Neural progenitor cell (in vitro differentiated cells): Measurements from ENCODE around the gene RAD51B. TPM values are rescaled to one million over a fixed set of nuclear protein-coding genes. Genes with fewer than 3 reads are reported as not detected.

Experiments
- DNase-seq: peaks from one replicate; pipeline ENCODE4 v3.0.0-alpha.2; 2016; ENCODE audit warnings: low spot score
- H2AFZ ChIP-seq: fragments of 200-600 bp; sonication (generic); replicated peaks from 2 replicates; pipeline ENCODE4 v1.6.1; 2016; ENCODE audit warnings: antibody characterized with exemption
- H3F3A ChIP-seq: fragments of 200-600 bp; sonication (generic); 2 replicates; pipeline ENCODE4 v1.6.1; 2016; ENCODE audit warnings: antibody characterized with exemption, low read depth
- H3K27ac ChIP-seq: fragments of 200-600 bp; sonication (generic); 2 replicates; pipeline ENCODE4 v1.5.1; 2016; ENCODE audit warnings: mild to moderate bottlenecking
- H3K27me3 ChIP-seq: fragments of 200-600 bp; sonication (generic); 2 replicates; pipeline ENCODE4 v1.6.1; 2016; ENCODE audit warnings: mild to moderate bottlenecking, moderate library complexity
- H3K36me3 ChIP-seq: fragments of 200-600 bp; sonication (generic); 2 replicates; pipeline ENCODE4 v1.5.1; 2016
- H3K4me1 ChIP-seq: fragments of 200-600 bp; sonication (generic); 2 replicates; pipeline ENCODE4 v1.6.1; 2016; ENCODE audit warnings: mixed run types
- H3K4me2 ChIP-seq: fragments of 200-600 bp; sonication (generic); 2 replicates; pipeline ENCODE4 v1.6.1; 2016
- H3K4me3 ChIP-seq: fragments of 200-600 bp; sonication (generic); 2 replicates; pipeline ENCODE4 v1.5.1; 2016
- H3K79me2 ChIP-seq: fragments of 200-600 bp; sonication (generic); 2 replicates; pipeline ENCODE4 v1.6.1; 2016; ENCODE audit warnings: low read depth
- H3K9ac ChIP-seq: fragments of 200-600 bp; sonication (generic); 2 replicates; pipeline ENCODE4 v1.6.1; 2016
- H3K9me3 ChIP-seq: fragments of 200-600 bp; sonication (generic); 2 replicates; pipeline ENCODE4 v1.5.1; 2016; ENCODE audit warnings: low read depth
- H4K20me1 ChIP-seq: fragments of 200-600 bp; sonication (generic); 2 replicates; pipeline ENCODE4 v1.6.1; 2016; ENCODE audit warnings: low read depth
- H3K27ac Mint-ChIP-seq: 3 replicates; pipeline ENCODE4 v1.8.0; 2021; ENCODE audit warnings: mixed read lengths
- H3K27me3 Mint-ChIP-seq: 2 replicates; pipeline ENCODE4 v1.8.0; 2022; ENCODE audit warnings: low read depth, mild to moderate bottlenecking, inconsistent platforms, moderate library complexity, mixed read lengths; ENCODE audit not compliant: insufficient read depth
- H3K36me3 Mint-ChIP-seq: 3 replicates; pipeline ENCODE4 v1.8.0; 2021; ENCODE audit warnings: mixed read lengths
- H3K4me1 Mint-ChIP-seq: 3 replicates; pipeline ENCODE4 v1.8.0; 2021; ENCODE audit warnings: mixed read lengths
- H3K4me3 Mint-ChIP-seq: 3 replicates; pipeline ENCODE4 v1.8.0; 2021; ENCODE audit warnings: mild to moderate bottlenecking, moderate library complexity, mixed read lengths
- H3K9me3 Mint-ChIP-seq: 3 replicates; pipeline ENCODE4 v1.8.0; 2020; ENCODE audit warnings: mixed read lengths
- EZH2 ChIP-seq: fragments of 200-600 bp; sonication (generic); IDR thresholded peaks from 2 replicates; pipeline ENCODE4 v1.6.1; 2017; ENCODE audit warnings: antibody characterized with exemption, mild to moderate bottlenecking, moderate library complexity
- EZH2phosphoT487 ChIP-seq: fragments of 200-600 bp; sonication (generic); IDR thresholded peaks from 2 replicates; pipeline ENCODE4 v1.6.1; 2017; ENCODE audit warnings: antibody characterized with exemption
- total RNA-seq: library from RNA; depleted of rRNA; stranded (reverse); fragments of >200 nt; gene quantifications from 2 replicates; pipeline ENCODE4 v1.2.3, GENCODE V29; 2015; ENCODE audit warnings: low replicate concordance
- TF ChIP-seq, protein P1 (sequence below): fragments of 200-600 bp; sonication (generic); IDR thresholded peaks from 2 replicates; pipeline ENCODE4 v1.5.1; 2017; ENCODE audit warnings: antibody characterized with exemption, mild to moderate bottlenecking

Gene RAD51B
- total RNA-seq, 1 donor from 2014 or later = 50.5 TPM

DNA sequence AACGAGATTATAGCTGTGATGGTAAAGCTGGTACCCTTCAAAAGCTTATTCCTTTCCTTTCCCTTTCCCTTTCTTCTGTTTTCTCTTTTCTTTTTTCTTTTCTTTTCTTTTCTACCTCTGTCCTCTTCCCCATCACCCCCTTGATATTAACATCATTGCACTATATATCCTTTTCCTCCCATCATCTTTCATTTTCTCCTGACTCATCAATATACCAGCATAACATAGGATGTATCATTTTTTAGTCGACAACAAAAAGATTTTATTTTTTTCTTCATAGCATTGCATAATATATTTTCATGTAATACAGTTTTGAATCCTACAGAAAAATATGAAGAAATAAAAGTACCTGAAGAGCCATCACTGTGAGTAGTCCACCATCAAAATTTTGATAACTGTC, 230.6 kb downstream of the RAD51B start:
- Mint-ChIP-seq H3K4me3 (no peak overlapping the region), H3K27me3 (peaks cover 2% of the 10 kb centered on the region), H3K4me1 (no peaks in the 10 kb centered on the region), H3K36me3 (no peaks in the 10 kb centered on the region), H3K9me3 (no peaks in the 10 kb centered on the region), H3K27ac (no peak overlapping the region)
- TF ChIP-seq EZH2 (no peak), EZH2phosphoT487 (no peak)
- TF ChIP-seq, protein P1, sequence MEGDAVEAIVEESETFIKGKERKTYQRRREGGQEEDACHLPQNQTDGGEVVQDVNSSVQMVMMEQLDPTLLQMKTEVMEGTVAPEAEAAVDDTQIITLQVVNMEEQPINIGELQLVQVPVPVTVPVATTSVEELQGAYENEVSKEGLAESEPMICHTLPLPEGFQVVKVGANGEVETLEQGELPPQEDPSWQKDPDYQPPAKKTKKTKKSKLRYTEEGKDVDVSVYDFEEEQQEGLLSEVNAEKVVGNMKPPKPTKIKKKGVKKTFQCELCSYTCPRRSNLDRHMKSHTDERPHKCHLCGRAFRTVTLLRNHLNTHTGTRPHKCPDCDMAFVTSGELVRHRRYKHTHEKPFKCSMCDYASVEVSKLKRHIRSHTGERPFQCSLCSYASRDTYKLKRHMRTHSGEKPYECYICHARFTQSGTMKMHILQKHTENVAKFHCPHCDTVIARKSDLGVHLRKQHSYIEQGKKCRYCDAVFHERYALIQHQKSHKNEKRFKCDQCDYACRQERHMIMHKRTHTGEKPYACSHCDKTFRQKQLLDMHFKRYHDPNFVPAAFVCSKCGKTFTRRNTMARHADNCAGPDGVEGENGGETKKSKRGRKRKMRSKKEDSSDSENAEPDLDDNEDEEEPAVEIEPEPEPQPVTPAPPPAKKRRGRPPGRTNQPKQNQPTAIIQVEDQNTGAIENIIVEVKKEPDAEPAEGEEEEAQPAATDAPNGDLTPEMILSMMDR = no peak
- no peaks in the 10 kb centered on the region for H3F3A ChIP-seq
- no peaks in the 10 kb centered on the region for H3K9me3 ChIP-seq
- H3K4me1 ChIP-seq = no peaks in the 10 kb centered on the region
- no peaks in the 10 kb centered on the region for H3K79me2 ChIP-seq
- no peaks in the 10 kb centered on the region for H3K27me3 ChIP-seq
- H3K9ac ChIP-seq = no peak overlapping the region
- no peaks in the 10 kb centered on the region for H3K36me3 ChIP-seq
- no peak overlapping the region for H3K27ac ChIP-seq
- no peak overlapping the region for H3K4me3 ChIP-seq
- no peak for DNase-seq
- H3K4me2 ChIP-seq = no peak overlapping the region
- H2AFZ ChIP-seq = no peak overlapping the region
- no peaks in the 10 kb centered on the region for H4K20me1 ChIP-seq

- Mint-ChIP-seq H3K4me3 (no peak overlapping the region), H3K27ac (no peak overlapping the region), H3K36me3 (no peaks in the 10 kb centered on the region), H3K27me3 (peaks cover 2% of the 10 kb centered on the region), H3K4me1 (no peaks in the 10 kb centered on the region), H3K9me3 (no peaks in the 10 kb centered on the region)
- Histone ChIP-seq H3K36me3 (no peaks in the 10 kb centered on the region), H2AFZ (no peak overlapping the region), H3K79me2 (no peaks in the 10 kb centered on the region), H3K4me3 (no peak overlapping the region), H4K20me1 (no peaks in the 10 kb centered on the region), H3K4me1 (no peaks in the 10 kb centered on the region), H3K4me2 (no peak overlapping the region), H3F3A (no peaks in the 10 kb centered on the region), H3K9ac (no peak overlapping the region), H3K27me3 (no peaks in the 10 kb centered on the region), H3K9me3 (no peaks in the 10 kb centered on the region), H3K27ac (no peak overlapping the region)
- no peak for DNase-seq
- TF ChIP-seq EZH2phosphoT487 (no peak), EZH2 (no peak)
Measured at GRCh38 chr14:68051146-68051545, 231.6 kb downstream of the RAD51B start.

- no peaks in the 10 kb centered on the region for H3K27me3 ChIP-seq
- H3K4me3 Mint-ChIP-seq = no peak overlapping the region
- no peak overlapping the region for H3K27ac ChIP-seq
- no peaks in the 10 kb centered on the region for H4K20me1 ChIP-seq
- H3K4me2 ChIP-seq = no peak overlapping the region
- no peaks in the 10 kb centered on the region for H3K79me2 ChIP-seq
- no peak overlapping the region for H3K4me3 ChIP-seq
- no peaks in the 10 kb centered on the region for H3K4me1 Mint-ChIP-seq
- no peak overlapping the region for H3K27ac Mint-ChIP-seq
- no peaks in the 10 kb centered on the region for H3K27me3 Mint-ChIP-seq
- no peaks in the 10 kb centered on the region for H3F3A ChIP-seq
- no peaks in the 10 kb centered on the region for H3K4me1 ChIP-seq
- no peak for TF ChIP-seq EZH2
- TF ChIP-seq EZH2phosphoT487 = no peak
- TF ChIP-seq, protein P1 = no peak
- no peak for DNase-seq
- H3K9me3 Mint-ChIP-seq = peaks cover 24% of the 10 kb centered on the region
- H3K36me3 Mint-ChIP-seq = peaks cover 8% of the 10 kb centered on the region
- H3K9me3 ChIP-seq = peaks cover 6% of the 10 kb centered on the region
- H3K9ac ChIP-seq = no peak overlapping the region
- no peak overlapping the region for H2AFZ ChIP-seq
- no peaks in the 10 kb centered on the region for H3K36me3 ChIP-seq
Measured at GRCh38 chr14:68060198-68060597, 240.6 kb downstream of the RAD51B start.

GRCh38 chr14:68062651-68063050, 243.1 kb downstream of the RAD51B start:
- no peaks in the 10 kb centered on the region for H3K79me2 ChIP-seq
- no peak overlapping the region for H2AFZ ChIP-seq
- no peaks in the 10 kb centered on the region for H3K27me3 ChIP-seq
- H3K4me2 ChIP-seq = no peak overlapping the region
- H3K4me3 ChIP-seq = no peak overlapping the region
- peaks cover 26% of the 10 kb centered on the region for H3K9me3 Mint-ChIP-seq
- H3K27ac Mint-ChIP-seq = no peak overlapping the region
- H3K36me3 ChIP-seq = no peaks in the 10 kb centered on the region
- H3K4me1 Mint-ChIP-seq = no peaks in the 10 kb centered on the region
- no peak overlapping the region for H3K27ac ChIP-seq
- H3K36me3 Mint-ChIP-seq = peaks cover 8% of the 10 kb centered on the region
- H3K9me3 ChIP-seq = peaks cover 6% of the 10 kb centered on the region
- no peak overlapping the region for H3K9ac ChIP-seq
- DNase-seq = no peak
- TF ChIP-seq, protein P1 = no peak
- H4K20me1 ChIP-seq = no peaks in the 10 kb centered on the region
- H3K4me3 Mint-ChIP-seq = no peak overlapping the region
- H3F3A ChIP-seq = no peaks in the 10 kb centered on the region
- no peaks in the 10 kb centered on the region for H3K27me3 Mint-ChIP-seq
- no peaks in the 10 kb centered on the region for H3K4me1 ChIP-seq
